Globus pallidus (tissue), 1 donor: Measurements from ENCODE around the gene TENM4.

Experiments
- DNase-seq: peaks from one replicate; pipeline ENCODE4 v3.0.0-alpha.2; 2015; ENCODE audit warnings: low spot score

Gene TENM4

GRCh38 chr11:79440571-79441460, at the start of gene TENM4:
Gene TENM4, minus strand, starts transcription at chr11:79441030. Its CDS starts 371,086 bp downstream, at chr11:79069944.
- DNase-seq = peak; percentile 66

- DNase-seq = no peak
These were observed 47.5 kb upstream of the TENM4 start for GRCh38 chr11:79488286-79488685.

- DNase-seq = no peak
These were observed 46.6 kb upstream of the TENM4 start for GRCh38 chr11:79487412-79487811.

- no peak for DNase-seq
These were observed 45.6 kb upstream of the TENM4 start for GRCh38 chr11:79486242-79486984.

GRCh38 chr11:79485694-79486093, 44.9 kb upstream of the TENM4 start:
- no peak for DNase-seq

- DNase-seq = no peak
These were observed 44.0 kb upstream of the TENM4 start for GRCh38 chr11:79484872-79485271.

GRCh38 chr11:79482800-79483199, 42.0 kb upstream of the TENM4 start:
- DNase-seq = peak; percentile 37

- DNase-seq = no peak
These were observed 41.0 kb upstream of the TENM4 start for GRCh38 chr11:79481795-79482194.

DNA sequence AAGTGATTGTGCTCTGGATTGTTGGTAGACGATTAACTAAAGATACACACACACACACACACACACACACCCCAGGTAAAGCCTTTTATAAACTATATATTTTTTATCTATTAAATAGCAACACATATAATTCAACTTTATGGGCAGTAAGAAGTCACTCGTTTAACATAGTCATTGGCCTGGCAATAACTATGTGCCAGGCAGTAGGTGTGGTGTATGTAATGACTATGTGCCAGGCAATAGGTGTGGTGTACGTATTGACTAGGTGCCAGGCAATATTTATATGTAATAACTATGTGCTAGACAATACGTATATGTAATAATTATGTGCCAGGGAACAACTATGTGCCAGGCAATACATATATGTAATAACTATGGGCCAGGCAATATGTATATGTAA, 40.0 kb upstream of the TENM4 start:
- no peak for DNase-seq

GRCh38 chr11:79472819-79473529, 32.1 kb upstream of the TENM4 start:
- DNase-seq = no peak

GRCh38 chr11:79471071-79471844, 30.4 kb upstream of the TENM4 start:
- no peak for DNase-seq

DNA sequence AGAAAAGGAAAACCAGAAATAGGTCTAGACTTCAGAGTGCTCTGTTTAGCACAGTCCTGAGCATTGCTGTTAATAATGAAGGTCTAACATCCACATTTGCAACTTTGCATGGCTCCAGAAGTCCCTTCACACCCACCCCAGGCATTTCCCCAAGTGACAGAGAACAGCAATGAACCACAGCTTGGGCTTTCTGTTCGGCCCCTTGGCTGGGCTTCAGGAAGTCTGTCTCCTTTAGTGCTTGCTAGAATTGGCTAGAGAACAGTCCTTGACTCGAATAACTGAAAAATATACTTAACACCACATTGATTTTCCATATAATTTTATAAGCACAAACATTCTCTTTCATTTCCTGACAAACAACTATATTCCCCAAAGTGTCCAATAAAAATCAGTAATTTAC, 29.3 kb upstream of the TENM4 start:
- no peak for DNase-seq

DNA sequence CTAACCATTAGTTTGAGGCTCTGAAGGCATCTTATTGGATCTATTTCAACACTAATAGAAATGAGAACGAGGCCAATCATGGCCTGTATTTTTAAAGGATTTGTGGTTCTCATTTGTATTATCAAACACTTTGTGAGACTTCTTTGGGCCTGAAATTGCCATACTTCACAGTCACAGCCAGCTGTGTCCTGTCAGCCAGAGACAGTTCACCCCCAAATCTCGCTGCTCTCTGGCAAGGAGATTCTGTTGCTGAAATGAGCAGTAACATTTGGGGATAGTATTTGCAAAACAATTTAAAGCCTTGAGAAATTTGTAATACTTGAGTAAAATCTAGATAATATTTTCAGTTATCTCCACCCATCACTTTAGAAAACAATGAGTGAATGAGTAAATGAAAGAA, 26.9 kb upstream of the TENM4 start:
- DNase-seq = no peak

GRCh38 chr11:79466411-79466810, 25.6 kb upstream of the TENM4 start:
- no peak for DNase-seq

GRCh38 chr11:79465160-79465559, 24.3 kb upstream of the TENM4 start:
- no peak for DNase-seq

DNA sequence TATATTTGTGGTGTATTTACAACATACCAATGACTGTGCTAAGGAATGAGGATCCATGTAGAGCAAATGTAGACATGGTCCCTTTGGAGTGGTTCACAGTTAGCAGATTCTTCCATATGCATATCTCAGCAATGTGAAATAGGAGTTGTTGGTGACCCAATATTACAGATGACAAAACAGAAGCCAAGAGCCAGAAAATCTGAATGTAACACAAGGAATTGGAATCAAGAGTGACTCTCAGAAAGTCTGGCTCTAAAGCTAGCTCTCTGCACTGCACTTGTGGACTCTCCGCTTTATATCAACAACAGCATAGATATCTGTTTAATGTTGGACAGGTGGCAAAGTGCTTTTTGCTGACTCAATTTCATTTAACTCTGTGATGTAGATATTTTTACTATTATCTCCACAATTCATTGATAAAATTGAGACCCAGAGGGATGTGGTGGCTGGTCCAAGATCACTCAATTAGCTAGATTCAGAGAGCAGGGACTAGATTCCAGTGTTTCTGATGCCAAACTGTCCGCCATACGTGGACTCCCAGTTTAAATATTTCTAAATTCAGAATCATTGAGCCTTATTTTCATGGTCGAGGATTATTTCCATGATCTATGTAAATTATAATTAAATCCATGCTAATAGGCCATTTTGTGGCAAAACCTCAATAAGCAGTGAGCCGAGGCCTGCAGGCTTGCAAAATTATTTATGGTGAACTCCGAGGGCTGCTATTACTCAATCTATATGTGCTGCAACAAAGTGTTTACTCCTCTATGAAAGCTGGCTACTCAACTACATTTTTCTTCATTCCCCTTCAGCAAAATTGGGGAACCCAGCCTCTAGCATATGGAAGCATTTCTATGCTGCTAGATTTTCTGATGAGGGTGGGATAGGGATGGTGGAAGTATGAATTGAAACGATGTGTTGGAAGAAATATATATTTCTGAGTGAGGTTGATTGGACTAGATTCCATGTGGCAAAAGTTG, 21.1 kb upstream of the TENM4 start:
- DNase-seq = no peak

DNA sequence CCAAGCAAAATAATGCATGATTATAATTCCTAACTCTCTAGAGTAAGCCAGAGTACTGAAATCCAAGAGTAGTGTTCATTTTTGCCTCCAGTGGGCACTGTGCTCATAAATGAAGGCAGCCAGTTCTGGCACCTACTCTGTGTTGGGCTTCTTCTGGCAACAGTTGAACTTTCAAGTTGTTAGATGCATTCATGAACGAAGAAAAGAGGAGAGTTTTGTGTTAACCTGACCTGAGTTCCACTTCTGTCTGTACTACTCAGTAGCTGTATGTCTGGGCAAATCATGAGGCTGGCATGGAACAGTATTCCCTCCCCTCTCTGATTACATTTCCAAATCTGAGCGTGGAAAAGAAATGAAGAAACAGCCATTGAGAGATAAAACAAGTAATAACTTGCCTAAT, 20.3 kb upstream of the TENM4 start:
- DNase-seq = peak; percentile 18

DNA sequence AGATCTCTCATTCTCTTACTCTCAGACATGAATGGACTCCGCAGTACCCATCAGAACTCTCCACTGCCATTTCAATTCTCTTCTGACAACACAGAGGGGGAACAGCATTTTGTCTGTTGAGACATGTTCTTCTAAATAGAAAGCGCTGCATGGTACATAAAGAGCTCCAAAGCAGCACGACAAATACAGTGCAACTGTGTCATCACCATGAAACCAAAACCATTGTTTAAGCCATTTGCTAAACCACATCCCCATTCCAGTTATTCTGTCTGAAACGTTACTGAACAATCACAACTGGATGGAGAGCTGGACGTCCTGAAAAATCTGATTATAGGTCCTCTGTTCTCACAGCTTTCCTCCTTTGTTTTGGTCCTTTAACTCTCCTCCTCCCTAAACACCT, 17.9 kb upstream of the TENM4 start:
- DNase-seq = peak; percentile 12

DNA sequence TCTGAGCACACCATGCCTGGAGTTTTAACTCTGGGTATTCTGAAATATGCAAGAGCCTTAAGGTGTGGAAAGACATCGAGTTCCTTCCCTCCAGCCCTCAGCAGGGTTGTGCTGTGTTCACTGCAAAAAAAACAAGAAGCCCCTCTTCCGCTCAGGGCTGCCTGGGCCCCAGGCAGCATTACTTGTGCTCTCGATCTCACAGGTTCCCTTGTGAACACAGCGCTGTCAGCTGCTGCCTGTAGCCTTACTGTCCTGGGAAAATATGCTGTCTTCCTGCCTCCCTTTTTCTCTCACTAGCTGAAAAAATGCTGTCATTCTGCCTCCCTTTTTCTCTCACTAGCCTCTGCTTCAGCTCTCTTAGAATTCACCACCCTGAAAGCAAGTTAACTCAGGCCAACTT, 15.7 kb upstream of the TENM4 start:
- DNase-seq = no peak

DNA sequence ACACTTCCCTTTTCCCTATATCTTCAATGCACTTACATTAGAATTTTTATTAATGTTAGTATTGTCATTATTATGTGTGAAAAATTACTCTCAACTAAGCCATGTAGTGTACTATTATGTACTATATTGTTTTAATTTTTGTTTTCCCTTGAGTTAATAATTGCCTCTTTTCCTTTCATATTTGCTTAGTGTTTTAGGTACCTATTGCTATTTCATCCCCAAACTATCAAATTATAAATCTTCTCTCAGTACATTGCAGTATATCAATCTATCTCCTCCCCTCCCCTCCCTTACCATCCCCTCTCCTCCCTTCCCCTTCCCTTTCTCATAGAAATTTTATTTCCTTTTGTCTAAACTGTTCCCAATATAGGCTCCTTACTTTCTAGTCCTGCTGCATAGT, 12.8 kb upstream of the TENM4 start:
- no peak for DNase-seq

DNA sequence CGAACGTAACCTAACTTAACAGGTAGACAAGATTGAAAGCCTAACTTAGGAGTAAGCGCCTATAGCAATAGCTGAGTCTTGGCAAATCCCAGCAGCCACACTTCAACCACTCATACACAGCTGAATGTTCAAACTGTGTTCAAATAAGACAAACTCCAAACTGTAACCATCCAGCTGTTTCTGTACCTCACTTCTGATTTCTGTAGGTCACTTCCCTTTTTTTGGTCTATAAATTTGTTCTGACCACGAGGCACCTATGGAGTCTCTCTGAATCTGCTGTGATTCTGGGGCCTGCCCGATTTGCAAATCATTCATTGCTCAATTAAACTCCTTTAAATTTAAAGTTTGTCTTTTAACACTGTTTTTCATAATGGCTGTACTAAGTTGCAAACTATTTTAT, 8.2 kb upstream of the TENM4 start:
- no peak for DNase-seq
